GM12878 (cell line): ENCODE results near the gene IL17RE.

Experiments
- CTCF ChIP-seq, 3 experiments: IDR thresholded peaks in 2 of 3; conservative IDR thresholded peaks in 1 of 3; 2 replicates each; pipeline ENCODE4 v1.5.1; 2011; ENCODE audit warnings: low read depth in 3 of 3, low read length in 3 of 3, mild to moderate bottlenecking in 3 of 3, control low read depth in 2 of 3, moderate library complexity in 2 of 3, inconsistent platforms in 1 of 3, mixed read lengths in 1 of 3; ENCODE audit not compliant: control insufficient read depth in 2 of 3, insufficient read depth in 1 of 3; ENCODE audit errors: extremely low read depth in 1 of 3
- EP300 ChIP-seq, 2 experiments: fragments of 150-350 bp in 1 of 2; IDR thresholded peaks; 2 replicates each; pipeline ENCODE4 v1.6.1; 2011 to 2012; ENCODE audit warnings: low read depth in 2 of 2, low read length in 2 of 2, borderline replicate concordance in 1 of 2, improper control_type of control experiment in 1 of 2, inconsistent platforms in 1 of 2; ENCODE audit not compliant: control insufficient read depth in 1 of 2
- FOXM1 ChIP-seq: IDR thresholded peaks from 2 replicates; pipeline ENCODE4 v1.6.1; 2012; ENCODE audit warnings: low read depth, mild to moderate bottlenecking, inconsistent platforms, low read length, moderate library complexity
- PBX3 ChIP-seq: IDR thresholded peaks from 2 replicates; pipeline ENCODE4 v1.6.1; 2011; ENCODE audit warnings: mild to moderate bottlenecking, low read depth, low read length, moderate library complexity; ENCODE audit not compliant: insufficient replicate concordance
- POLR2AphosphoS5 ChIP-seq: IDR thresholded peaks from 2 replicates; pipeline ENCODE4 v1.6.1; 2011; ENCODE audit warnings: mild to moderate bottlenecking, low read length, inconsistent platforms
- RAD21 ChIP-seq: IDR thresholded peaks from 2 replicates; pipeline ENCODE4 v1.6.1; 2011; ENCODE audit warnings: mild to moderate bottlenecking, low read depth, low read length, moderate library complexity; ENCODE audit not compliant: insufficient read depth

GRCh38 chr3:9932535-9932842, 29.8 kb downstream of the IL17RE start:
- no peak for TF ChIP-seq FOXM1
- no peak for TF ChIP-seq EP300 (IDR thresholded peaks at IDR 0.05; ENCODE audit: borderline replicate concordance in 1 of 2, control insufficient read depth in 1 of 2, low read depth in 2 of 2, low read length in 2 of 2)
- no peak for TF ChIP-seq RAD21
- TF ChIP-seq CTCF (IDR thresholded peaks at IDR 0.05 in 2 of 3, conservative IDR thresholded peaks at IDR 0.05 in 1 of 3; ENCODE audit: control insufficient read depth in 2 of 3, extremely low read depth in 1 of 3, insufficient read depth in 1 of 3, low read depth in 3 of 3, low read length in 3 of 3): no peak
- TF ChIP-seq PBX3: no peak
- TF ChIP-seq POLR2AphosphoS5: no peak
